WERI-Rb-1 (cell line): ENCODE data around the gene CEMIP.

Source experiments
- DNase-seq: peaks from one replicate; pipeline ENCODE4 v3.0.0-alpha.2; 2020
- H3K27ac ChIP-seq: fragments of 250-450 bp; sonication (Bioruptor Pico); 2 replicates; pipeline ENCODE4 v1.5.1; 2020; ENCODE audit warnings: mild to moderate bottlenecking, moderate library complexity
- H3K27me3 ChIP-seq: fragments of 250-450 bp; sonication (Bioruptor Pico); 2 replicates; pipeline ENCODE4 v1.5.1; 2021; ENCODE audit warnings: mild to moderate bottlenecking, low read depth, moderate library complexity; ENCODE audit not compliant: insufficient read depth, severe bottlenecking
- H3K36me3 ChIP-seq: fragments of 250-450 bp; sonication (Bioruptor Pico); 2 replicates; pipeline ENCODE4 v1.5.1; 2020; ENCODE audit warnings: mild to moderate bottlenecking, moderate library complexity
- H3K4me3 ChIP-seq: 2 replicates; pipeline ENCODE4 v1.5.1; 2011; ENCODE audit warnings: low read depth, mild to moderate bottlenecking, control low read depth, low read length
- H3K9me3 ChIP-seq: fragments of 250-450 bp; sonication (Bioruptor Pico); 2 replicates; pipeline ENCODE4 v1.5.1; 2021; ENCODE audit warnings: mild to moderate bottlenecking, moderate library complexity; ENCODE audit not compliant: severe bottlenecking
- TF ChIP-seq, protein P1 (sequence below): IDR thresholded peaks from 2 replicates; pipeline ENCODE4 v1.5.1; 2011; ENCODE audit warnings: low read depth, mild to moderate bottlenecking, control low read depth, inconsistent platforms, low read length

Gene CEMIP

DNA sequence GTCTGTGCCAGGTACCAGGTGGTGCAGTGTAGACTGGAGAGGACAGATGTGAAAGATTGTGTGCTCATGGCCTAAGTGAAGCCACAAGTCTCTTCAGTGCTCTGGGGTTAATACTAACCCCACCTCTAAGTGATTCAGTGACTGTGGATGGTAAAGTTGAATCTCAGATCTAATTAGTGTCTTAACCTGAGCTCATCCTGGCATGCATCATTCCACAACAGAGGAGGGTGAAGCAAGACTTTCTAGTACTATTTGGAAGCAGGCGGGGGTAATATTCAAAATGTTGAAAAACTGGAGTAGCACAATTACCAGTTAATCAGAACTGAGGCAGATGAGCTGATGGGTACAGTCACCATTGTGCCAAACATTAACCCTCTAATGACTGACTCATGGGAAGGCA lies 213.3 kb downstream of the CEMIP start:
- Histone ChIP-seq H3K9me3 (no peaks in the 10 kb centered on the region), H3K27ac (no peak overlapping the region), H3K4me3 (no peak overlapping the region), H3K27me3 (no peaks in the 10 kb centered on the region), H3K36me3 (no peaks in the 10 kb centered on the region; the same call in 1 of the 2 replicates)
- DNase-seq: no peak
- TF ChIP-seq, protein P1, sequence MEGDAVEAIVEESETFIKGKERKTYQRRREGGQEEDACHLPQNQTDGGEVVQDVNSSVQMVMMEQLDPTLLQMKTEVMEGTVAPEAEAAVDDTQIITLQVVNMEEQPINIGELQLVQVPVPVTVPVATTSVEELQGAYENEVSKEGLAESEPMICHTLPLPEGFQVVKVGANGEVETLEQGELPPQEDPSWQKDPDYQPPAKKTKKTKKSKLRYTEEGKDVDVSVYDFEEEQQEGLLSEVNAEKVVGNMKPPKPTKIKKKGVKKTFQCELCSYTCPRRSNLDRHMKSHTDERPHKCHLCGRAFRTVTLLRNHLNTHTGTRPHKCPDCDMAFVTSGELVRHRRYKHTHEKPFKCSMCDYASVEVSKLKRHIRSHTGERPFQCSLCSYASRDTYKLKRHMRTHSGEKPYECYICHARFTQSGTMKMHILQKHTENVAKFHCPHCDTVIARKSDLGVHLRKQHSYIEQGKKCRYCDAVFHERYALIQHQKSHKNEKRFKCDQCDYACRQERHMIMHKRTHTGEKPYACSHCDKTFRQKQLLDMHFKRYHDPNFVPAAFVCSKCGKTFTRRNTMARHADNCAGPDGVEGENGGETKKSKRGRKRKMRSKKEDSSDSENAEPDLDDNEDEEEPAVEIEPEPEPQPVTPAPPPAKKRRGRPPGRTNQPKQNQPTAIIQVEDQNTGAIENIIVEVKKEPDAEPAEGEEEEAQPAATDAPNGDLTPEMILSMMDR: no peak

DNA sequence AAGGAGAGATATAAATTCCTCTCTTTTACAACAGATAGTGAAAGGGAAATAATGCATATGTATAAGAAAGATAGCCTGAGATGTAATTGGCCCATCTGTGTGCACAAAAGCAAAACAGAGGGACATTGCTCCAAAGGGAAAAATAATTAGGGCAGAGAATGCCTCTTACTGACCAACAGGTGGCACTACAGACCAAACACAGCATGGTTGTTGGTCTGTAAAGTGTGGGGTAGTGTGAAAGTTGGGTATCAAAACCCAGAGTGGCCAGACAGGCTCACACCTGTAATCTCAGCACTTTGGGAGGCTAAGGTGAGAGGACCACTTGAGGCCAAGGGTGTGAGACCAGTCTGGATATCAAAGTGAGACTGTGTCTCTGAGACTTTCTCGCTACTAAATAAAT lies 217.1 kb downstream of the CEMIP start:
- peak; percentile 24 for DNase-seq
- H3K27ac ChIP-seq: no peak overlapping the region
- no peak overlapping the region for H3K4me3 ChIP-seq

DNA sequence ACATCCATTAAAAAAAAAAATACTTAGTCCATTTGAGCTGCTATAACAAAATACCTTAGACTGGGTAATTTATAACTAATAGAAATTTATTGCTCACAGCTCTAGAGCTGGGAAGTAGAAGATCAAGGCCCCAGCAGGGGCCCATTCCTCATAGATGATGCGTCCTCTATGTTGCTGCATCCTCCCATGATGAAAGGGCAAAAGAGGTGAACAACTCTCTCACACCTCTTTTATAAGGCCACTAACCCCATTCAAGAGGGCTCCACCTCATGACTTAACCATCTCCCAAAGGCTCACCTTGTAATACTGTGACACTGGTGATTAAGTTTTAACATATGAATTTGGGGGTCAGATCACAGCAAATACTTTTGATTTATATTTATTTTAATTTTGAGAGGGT lies 218.5 kb downstream of the CEMIP start:
- Histone ChIP-seq H3K27ac (no peak overlapping the region), H3K27me3 (no peaks in the 10 kb centered on the region), H3K4me3 (no peak overlapping the region), H3K36me3 (peaks cover 6% of the 10 kb centered on the region), H3K9me3 (no peaks in the 10 kb centered on the region)
- no peak for DNase-seq
- TF ChIP-seq, protein P1: no peak

More for the DNA sequence above, 217.1 kb downstream of the CEMIP start:
- no peaks in the 10 kb centered on the region for H3K9me3 ChIP-seq
- TF ChIP-seq, protein P1: peak; percentile 83
- no peaks in the 10 kb centered on the region for H3K27me3 ChIP-seq
- H3K36me3 ChIP-seq: no peaks in the 10 kb centered on the region

DNA sequence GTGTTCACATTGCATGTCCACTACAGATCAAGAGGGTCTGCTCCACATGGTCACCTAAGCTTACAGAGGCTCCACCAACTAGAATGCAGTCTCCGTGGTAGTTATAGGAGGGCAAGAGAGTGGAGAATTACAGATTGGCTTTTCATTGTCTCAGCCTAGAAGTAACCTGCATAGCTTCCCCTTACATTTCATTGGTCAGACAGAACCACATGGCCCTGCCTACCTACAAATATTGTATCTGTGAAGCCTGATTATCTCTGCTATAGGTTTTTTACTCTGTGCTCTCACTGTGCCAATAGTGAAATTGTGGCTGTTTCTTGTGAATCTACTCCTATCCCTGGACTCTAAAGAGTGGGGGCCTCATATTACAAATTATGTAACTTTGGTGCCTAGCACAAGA lies 219.1 kb downstream of the CEMIP start:
- H3K4me3 ChIP-seq: no peak overlapping the region
- no peaks in the 10 kb centered on the region for H3K9me3 ChIP-seq
- H3K36me3 ChIP-seq: peaks cover 10% of the 10 kb centered on the region
- no peak overlapping the region for H3K27ac ChIP-seq
- no peaks in the 10 kb centered on the region for H3K27me3 ChIP-seq
- TF ChIP-seq, protein P1: no peak
- DNase-seq: no peak

DNA sequence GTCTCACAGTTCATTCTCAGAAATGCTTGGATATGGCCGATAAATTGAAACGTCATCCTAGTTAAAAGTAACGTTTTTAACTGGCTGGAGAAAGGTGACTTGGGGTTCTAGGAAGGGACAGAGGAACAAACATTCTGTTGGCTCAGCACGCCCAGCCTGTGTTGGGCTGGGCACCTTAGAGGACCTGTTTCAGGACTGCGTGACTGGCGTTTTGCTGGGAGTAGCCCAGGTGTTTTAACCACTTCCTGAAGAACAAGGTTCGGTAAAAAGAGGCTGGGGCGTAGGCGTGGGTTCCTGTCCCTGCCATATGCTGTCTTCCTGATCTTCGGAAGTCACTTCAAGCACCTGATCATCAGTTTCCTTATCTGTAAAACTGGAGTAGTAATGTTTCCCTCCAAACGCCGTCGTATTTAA lies 220.5 kb downstream of the CEMIP start:
- Histone ChIP-seq H3K4me3 (no peak overlapping the region), H3K36me3 (peaks cover 20% of the 10 kb centered on the region), H3K9me3 (no peaks in the 10 kb centered on the region), H3K27me3 (no peaks in the 10 kb centered on the region), H3K27ac (no peak overlapping the region)
- TF ChIP-seq, protein P1: no peak
- no peak for DNase-seq

DNA sequence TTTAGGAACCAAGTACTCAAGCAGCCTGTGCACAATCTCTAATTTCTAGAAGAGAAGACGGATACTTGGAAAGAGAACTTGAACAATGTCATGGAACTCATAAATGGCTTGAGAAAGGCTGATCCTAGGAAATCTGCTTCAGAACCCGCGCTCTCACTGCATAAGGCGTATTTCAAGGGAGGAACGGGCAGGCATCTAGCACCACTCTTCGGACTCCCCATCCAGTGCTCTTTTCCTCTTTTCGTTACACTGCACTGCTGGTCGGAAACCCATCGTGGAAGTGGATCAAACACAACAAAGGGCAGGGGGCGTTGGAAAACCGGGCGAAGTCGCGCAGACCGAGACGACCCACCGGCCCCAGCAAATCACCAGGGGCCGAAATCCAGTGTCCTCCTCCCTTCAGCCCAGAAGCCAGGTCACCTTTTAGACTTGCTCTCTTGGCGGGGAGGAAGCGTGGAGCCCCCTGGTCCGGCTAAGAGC lies 221.0 kb downstream of the CEMIP start:
- Histone ChIP-seq H3K36me3 (peaks cover 20% of the 10 kb centered on the region), H3K27me3 (no peaks in the 10 kb centered on the region), H3K4me3 (peak overlapping the region; percentile 83), H3K27ac (peak overlapping the region; percentile 91), H3K9me3 (no peaks in the 10 kb centered on the region)
- TF ChIP-seq, protein P1: no peak
- DNase-seq: no peak
